Tibial nerve (tissue), 4 donors: ENCODE data around the gene NEK11.

Source experiments
- EP300 ChIP-seq, 2 donors: sonication (generic); formaldehyde crosslinking; IDR thresholded peaks; one replicate each; pipeline ENCODE4 v1.6.1; 2017; ENCODE audit warnings: antibody characterized with exemption in 2 of 2, mild to moderate bottlenecking in 1 of 2
- TF ChIP-seq, protein P1 (sequence below), 5 experiments: fragments of 200-600 bp in 3 of 5; fragments of 450-650 bp in 2 of 5; sonication (generic) in 3 of 5; IDR thresholded peaks; one replicate each; pipeline ENCODE4 v1.5.1; 2016 to 2019; ENCODE audit warnings: antibody characterized with exemption in 5 of 5, mild to moderate bottlenecking in 3 of 5, moderate library complexity in 2 of 5

DNA sequence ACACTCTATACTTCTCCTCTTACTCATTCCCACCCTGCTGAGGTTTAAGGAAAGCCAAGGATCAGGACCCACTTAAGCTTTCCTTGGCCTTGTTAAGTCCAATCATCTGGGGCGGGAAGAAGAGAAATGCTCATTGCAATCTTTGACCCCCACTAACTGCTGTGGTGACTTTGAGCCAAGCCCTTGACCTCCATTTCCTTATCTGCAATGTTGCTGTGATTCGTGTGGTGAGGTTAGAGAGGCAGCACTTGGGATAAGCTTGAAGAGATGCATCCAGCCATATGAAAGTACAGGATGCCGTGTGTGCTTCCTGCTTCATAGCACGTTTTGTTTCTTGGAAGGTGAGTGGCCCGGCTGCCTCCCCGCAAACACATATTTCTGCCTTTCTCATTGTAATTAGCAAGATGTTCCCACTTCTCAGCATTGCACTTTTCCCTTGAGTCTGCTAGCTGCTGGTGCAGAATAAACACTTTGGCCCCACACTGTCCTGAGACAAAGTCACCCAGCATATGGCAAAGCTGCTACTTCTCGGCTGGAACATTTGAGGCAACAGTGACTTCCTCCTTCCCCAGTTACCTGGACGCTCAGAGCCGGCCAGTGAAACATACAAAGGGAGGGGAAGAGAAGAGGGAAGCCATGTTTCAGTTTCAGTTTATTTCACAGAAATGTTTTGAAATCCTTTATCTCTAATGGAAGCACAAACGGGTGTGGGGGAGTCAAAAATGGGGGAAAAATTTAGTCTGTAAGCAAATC, 344.4 kb downstream of the NEK11 start:
- no peak for TF ChIP-seq EP300 (IDR thresholded peaks at IDR 0.05)
- TF ChIP-seq, protein P1, sequence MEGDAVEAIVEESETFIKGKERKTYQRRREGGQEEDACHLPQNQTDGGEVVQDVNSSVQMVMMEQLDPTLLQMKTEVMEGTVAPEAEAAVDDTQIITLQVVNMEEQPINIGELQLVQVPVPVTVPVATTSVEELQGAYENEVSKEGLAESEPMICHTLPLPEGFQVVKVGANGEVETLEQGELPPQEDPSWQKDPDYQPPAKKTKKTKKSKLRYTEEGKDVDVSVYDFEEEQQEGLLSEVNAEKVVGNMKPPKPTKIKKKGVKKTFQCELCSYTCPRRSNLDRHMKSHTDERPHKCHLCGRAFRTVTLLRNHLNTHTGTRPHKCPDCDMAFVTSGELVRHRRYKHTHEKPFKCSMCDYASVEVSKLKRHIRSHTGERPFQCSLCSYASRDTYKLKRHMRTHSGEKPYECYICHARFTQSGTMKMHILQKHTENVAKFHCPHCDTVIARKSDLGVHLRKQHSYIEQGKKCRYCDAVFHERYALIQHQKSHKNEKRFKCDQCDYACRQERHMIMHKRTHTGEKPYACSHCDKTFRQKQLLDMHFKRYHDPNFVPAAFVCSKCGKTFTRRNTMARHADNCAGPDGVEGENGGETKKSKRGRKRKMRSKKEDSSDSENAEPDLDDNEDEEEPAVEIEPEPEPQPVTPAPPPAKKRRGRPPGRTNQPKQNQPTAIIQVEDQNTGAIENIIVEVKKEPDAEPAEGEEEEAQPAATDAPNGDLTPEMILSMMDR (IDR thresholded peaks at IDR 0.05) = no peak
